Activated CD4-positive, alpha-beta T cell treated with anti-CD3 and anti-CD28 coated beads, Interleukin-2, Interleukin-4, amounts not matched to agents 100 ng/mL and 50 ng/mL, durations not matched to agents 16 hours and 8 hours (primary cell): ENCODE results near the gene DERA.

Experiments used
- DNase-seq: peaks from one replicate; pipeline ENCODE4 v3.0.0-alpha.2; 2020; ENCODE audit warnings: low spot score

The DERA gene

GRCh38 chr12:16074894-16075293 lies 163.8 kb downstream of the DERA start:
- DNase-seq, result no peak

- no peak for DNase-seq
These were observed 164.8 kb downstream of the DERA start for GRCh38 chr12:16075887-16076286.

- peak; percentile 9 for DNase-seq
These were observed 165.4 kb downstream of the DERA start for GRCh38 chr12:16076557-16076956.

GRCh38 chr12:16076970-16077522 lies 165.9 kb downstream of the DERA start:
- no peak for DNase-seq

GRCh38 chr12:16086462-16086861 lies 175.3 kb downstream of the DERA start:
- no peak for DNase-seq

GRCh38 chr12:16086942-16087341 lies 175.8 kb downstream of the DERA start:
- DNase-seq, result no peak
